ENCODE results near the gene NKD1.

Gene NKD1

DNA sequence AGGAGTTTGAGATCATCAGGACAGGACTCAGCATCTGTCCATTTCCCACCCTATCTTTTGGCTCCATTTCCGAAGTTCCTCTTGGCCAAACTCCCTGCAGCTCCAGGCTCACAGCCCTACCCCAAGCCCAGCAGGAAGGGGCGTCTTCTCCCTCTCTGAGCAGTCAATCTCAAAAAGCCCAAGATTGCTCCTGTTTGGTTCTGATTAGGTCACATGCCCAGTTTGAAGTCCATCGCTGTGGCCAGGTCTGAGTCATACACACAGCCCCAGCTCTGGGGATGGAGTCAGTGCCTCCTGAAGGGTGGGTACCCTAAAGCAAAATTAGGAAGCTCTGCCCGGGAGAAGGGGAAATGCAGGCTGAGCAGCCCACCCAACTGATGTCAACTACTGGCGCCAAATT is 109.0 kb downstream of the NKD1 start:
- no peak for DNase-seq

GRCh38 chr16:50659806-50660205 is 111.6 kb downstream of the NKD1 start:
- no peak for DNase-seq

DNA sequence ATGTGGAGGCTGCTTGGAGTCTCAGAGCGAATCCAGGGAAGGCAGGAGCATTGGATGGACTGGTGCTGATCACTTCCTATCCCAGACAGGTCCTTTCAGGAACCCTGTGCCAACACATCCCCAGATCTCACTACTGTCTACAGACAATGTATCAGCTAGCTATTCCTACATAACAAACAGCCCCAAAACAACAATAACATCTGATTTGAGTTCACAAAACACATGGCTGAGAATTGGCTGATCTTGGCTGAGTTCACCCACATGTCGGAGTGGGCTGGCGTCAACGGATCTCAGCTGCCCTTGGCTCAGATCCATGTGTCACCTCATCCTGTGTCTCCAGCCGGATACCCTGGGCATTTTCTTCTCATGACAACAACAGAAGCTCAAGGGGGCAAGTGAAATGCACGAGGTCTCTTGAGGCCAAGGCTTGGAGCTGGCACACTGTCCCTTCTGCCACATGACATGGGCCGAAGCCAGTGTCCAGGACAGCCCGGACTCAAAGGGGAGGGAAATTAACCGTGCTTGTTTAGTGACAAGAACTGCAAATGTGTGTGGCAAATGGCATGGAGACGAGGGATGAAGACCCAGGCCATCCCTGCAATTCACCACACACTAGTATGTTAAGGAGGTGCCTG is 114.2 kb downstream of the NKD1 start:
- no peak for DNase-seq

- no peak for DNase-seq
These were observed 116.1 kb downstream of the NKD1 start for GRCh38 chr16:50664270-50664669.

DNA sequence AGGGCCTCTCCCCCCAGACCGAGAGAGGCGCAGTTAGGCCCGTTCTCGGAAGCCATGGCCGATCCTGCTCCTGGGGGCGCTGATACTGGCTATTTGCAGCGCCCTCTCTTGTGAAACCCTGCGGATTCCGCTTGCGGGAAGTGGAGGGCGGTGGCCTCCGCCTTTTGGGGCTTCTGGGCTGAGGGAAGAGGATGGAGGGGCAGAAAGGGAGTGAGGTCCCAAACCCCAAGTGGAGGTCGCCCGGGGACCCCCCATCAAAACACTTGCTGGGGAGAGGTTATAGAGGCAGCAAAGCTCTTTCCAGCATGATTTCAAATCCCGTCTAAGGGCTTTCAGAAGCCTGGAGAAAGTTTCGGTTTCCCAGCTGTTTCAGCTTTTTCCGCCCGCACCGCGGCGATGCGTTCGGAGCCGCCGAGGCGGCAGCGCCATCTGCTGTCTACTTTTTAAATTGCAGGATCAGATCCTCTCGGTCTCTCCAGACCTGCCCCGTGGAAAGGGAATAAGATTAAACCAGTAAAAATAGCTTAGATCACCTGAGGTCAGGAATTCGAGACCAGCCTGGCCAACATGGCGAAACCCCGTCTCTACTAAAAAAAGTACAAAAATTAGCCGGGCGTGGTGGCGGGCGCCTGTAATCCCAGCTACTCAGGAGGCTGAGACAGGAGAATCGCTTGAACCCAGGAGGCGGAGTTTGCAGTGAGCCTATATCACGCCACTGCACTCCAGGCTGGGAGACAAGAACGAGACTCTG is 117.1 kb downstream of the NKD1 start:
- peak; percentile 86 for DNase-seq

DNA sequence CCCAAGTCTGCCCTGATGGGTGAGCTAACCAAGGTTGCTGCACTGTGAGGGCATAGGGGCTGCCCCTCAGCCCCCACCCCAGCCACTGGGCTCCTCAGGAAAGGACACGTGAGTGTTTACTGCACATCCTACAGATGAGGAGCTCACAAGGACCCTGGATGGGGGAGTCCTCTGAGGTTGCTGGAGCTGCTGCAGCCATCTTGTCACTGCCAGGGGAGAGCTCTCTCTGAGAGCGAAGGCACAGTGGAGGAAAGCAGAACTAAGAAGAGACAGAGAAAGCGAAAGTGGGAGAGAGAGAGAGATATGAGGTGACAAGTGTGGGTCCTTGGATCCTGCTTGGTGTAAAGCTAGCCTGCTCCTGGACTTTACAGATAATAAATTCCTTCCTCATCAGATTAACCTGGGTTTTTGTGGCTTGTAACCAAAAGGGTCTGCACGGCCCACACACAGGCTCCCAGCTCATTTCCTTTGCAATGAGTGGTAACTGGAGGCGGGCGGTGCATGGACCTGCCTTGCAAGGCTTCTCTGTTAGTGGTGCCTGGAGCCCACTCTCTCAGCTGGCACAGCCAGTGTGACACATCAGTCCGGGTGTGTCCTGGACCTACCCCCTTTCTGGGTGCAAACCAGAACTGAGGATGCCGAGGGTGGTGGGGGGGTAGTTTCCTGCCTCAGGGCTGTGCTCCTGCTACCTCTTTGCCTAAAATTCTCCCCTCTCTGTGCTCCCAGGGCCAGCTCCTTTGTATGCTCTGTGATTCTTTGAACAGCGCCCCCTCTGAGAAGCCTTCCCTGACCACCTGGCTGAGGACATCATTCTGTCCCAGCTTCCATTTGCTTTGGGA is 118.7 kb downstream of the NKD1 start:
- peak; percentile 33 for DNase-seq

- DNase-seq: no peak
These were observed 119.5 kb downstream of the NKD1 start for GRCh38 chr16:50667497-50668367.

- no peak for DNase-seq
These were observed 120.3 kb downstream of the NKD1 start for GRCh38 chr16:50668368-50669008.

- DNase-seq: no peak
These were observed 121.5 kb downstream of the NKD1 start for GRCh38 chr16:50669741-50670140.

- no peak for DNase-seq
These were observed 122.3 kb downstream of the NKD1 start for GRCh38 chr16:50670476-50670875.

DNA sequence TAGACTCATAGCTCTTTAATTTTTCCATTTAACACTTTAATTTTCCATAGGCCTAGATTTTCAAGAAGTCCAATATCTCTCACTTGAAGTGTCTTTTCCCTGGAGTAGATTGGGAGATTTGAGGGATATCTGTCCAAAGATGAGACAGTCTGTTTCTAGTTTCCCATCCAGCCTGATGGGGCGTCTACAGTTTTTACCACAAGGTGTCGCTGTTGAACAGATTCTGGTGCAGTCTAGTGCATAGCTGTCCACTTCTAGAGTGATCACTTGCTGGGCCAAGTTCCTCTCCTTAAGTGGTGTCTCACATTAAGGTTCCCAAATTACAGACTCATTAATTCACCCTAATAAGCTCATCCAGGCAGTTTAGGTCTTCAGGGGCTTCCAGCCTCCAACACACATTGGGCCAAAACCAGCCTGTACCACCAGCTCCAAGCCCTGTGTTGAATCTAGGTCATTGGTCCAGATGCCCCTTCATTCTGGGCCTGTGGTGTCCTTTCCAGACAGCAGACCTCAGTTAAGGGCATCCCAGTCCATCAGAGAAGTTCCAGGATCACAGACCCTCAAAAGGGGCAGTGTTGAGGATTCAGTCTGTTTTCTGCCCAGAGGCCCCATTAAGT is 123.6 kb downstream of the NKD1 start:
- peak; percentile 42 for DNase-seq

GRCh38 chr16:50673496-50674275 is 125.5 kb downstream of the NKD1 start:
- DNase-seq: no peak

GRCh38 chr16:50674831-50675230 is 126.6 kb downstream of the NKD1 start:
- no peak for DNase-seq

- DNase-seq: no peak
These were observed 127.8 kb downstream of the NKD1 start for GRCh38 chr16:50675686-50676610.

- DNase-seq: no peak
These were observed 128.6 kb downstream of the NKD1 start for GRCh38 chr16:50676684-50677225.

DNA sequence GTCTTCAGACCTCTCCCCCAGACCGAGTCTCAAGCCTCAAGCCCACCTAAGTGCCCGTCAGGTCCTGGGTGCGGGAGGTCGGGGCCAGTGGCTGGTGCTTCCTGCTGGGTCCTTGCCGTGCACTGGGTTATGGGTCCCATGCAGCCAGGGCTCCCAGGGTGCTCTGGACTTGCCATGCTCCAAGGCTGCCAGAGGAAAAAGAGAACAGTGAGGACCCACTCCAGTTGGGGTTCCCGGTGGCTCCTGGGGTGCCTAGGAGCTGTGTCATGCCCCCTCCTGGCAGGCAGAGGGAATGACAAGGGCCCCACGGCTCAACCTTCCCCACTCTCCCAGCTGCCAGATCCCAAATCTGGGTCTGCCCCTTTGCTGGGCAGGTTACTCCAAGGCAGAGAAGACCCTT is 129.2 kb downstream of the NKD1 start:
- DNase-seq: no peak

GRCh38 chr16:50678531-50678930 is 130.3 kb downstream of the NKD1 start:
- no peak for DNase-seq

DNA sequence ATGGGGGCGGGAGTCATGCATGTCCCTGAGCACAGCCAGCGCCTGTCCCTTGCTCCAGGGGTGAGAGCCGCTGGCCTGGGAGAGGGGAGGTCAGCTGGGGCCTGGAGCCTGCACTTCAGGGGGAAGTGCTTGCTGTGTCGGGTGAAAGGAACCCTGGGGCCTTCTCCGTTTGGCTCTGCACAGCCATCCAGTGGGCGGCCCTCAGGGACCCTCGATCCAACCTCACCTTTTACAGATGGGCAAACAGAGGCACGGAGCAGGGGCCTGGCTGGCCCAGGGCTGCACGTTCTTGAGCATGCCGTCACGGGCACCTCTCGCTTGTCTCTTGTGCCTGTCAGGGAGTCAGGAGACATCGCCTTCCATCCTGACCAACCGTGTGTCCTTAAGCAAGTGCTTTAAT is 131.1 kb downstream of the NKD1 start:
- no peak for DNase-seq
